ENCODE data around the gene CUL9.

DNA sequence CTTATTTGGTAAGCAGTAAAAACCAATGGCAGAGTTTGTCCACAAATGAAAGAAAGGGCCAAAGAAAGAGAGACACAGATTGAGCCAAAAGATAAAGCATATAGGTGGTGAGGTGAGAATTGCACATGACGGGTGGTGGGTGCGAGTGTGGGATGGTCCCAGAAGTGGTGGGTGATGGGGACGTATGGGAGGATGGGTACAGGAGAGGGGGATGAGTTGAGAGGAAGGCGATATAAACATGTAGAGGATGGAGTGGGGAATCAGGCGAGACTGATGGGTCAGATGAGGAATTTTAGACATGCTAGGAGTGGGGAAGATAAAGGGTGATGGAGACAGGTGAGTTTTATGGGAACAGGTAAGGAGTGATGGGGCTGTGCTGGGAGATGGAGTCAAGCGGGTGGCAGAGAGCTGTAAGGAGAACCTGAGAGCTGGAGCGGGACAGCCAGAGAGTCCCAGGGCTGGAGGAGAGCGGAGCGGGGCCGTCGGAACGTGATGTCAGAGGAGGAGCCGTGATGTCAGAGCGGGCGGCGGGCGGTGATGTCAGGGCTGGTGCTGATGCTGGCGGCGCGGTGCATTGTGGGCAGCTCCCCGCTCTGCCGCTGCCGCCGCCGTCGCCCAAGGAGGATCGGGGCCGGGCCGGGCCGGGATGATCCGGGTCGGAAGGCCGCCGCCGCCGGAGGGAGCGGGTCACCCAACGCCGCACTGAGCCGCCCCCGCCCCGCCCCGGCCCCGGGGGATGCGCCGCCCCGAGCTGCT is 61.1 kb downstream of the CUL9 start, which contains the start of gene TTBK1:
- TF ChIP-seq EZH2phosphoT487 (IDR thresholded peaks at IDR 0.05): peak; percentile 31
- TF ChIP-seq EZH2 (IDR thresholded peaks at IDR 0.05): no peak
- TF ChIP-seq, protein P1, sequence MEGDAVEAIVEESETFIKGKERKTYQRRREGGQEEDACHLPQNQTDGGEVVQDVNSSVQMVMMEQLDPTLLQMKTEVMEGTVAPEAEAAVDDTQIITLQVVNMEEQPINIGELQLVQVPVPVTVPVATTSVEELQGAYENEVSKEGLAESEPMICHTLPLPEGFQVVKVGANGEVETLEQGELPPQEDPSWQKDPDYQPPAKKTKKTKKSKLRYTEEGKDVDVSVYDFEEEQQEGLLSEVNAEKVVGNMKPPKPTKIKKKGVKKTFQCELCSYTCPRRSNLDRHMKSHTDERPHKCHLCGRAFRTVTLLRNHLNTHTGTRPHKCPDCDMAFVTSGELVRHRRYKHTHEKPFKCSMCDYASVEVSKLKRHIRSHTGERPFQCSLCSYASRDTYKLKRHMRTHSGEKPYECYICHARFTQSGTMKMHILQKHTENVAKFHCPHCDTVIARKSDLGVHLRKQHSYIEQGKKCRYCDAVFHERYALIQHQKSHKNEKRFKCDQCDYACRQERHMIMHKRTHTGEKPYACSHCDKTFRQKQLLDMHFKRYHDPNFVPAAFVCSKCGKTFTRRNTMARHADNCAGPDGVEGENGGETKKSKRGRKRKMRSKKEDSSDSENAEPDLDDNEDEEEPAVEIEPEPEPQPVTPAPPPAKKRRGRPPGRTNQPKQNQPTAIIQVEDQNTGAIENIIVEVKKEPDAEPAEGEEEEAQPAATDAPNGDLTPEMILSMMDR (IDR thresholded peaks at IDR 0.05): no peak

All from neural progenitor cell (in vitro differentiated cells).